Transverse colon (tissue), 4 donors: Measurements from ENCODE around the gene DOCK3. TPM values are rescaled to one million over a fixed set of nuclear protein-coding genes. Genes with fewer than 3 reads are reported as not detected.

Experiments used
- DNase-seq: peaks from one replicate; pipeline ENCODE4 v3.0.0-alpha.2; 2019
- H3K27ac ChIP-seq, 4 donors: fragments of 200-600 bp; sonication (generic); 2 replicates each; pipeline ENCODE4 v1.5.1; 2016 to 2018; ENCODE audit warnings: inconsistent platforms in 4 of 4
- H3K27me3 ChIP-seq: fragments of 200-600 bp; sonication (generic); 2 replicates; pipeline ENCODE4 v1.5.1; 2017; ENCODE audit warnings: inconsistent platforms
- H3K36me3 ChIP-seq, 4 donors: fragments of 200-600 bp; sonication (generic); 2 replicates each; pipeline ENCODE4 v1.5.1; 2017 to 2019; ENCODE audit warnings: inconsistent platforms in 4 of 4
- H3K4me1 ChIP-seq, 4 donors: fragments of 200-600 bp; sonication (generic); 2 replicates each; pipeline ENCODE4 v1.5.1; 2017 to 2020; ENCODE audit warnings: inconsistent platforms in 4 of 4
- H3K4me3 ChIP-seq, 4 donors: fragments of 200-600 bp; sonication (generic); 1 replicate in 1 of 4; 2 replicates in 3 of 4; pipeline versions ENCODE4 v1.5.1 to v1.6.1; 2017 to 2019; ENCODE audit warnings: inconsistent platforms in 4 of 4
- H3K9me3 ChIP-seq, 2 donors: fragments of 200-600 bp; sonication (generic); 2 replicates each; pipeline ENCODE4 v1.5.1; 2017 to 2019; ENCODE audit warnings: inconsistent platforms in 2 of 2
- EP300 ChIP-seq: sonication (generic); formaldehyde crosslinking; IDR thresholded peaks from one replicate; pipeline ENCODE4 v1.6.1; 2017; ENCODE audit warnings: antibody characterized with exemption, low read depth
- POLR2A ChIP-seq: fragments of 450-650 bp; IDR thresholded peaks from one replicate; pipeline ENCODE4 v1.6.1; 2016; ENCODE audit warnings: antibody characterized with exemption, mild to moderate bottlenecking, moderate library complexity
- POLR2AphosphoS5 ChIP-seq, 3 donors: sonication (generic); formaldehyde crosslinking; IDR thresholded peaks; one replicate each; pipeline ENCODE4 v1.6.1; 2016; ENCODE audit warnings: antibody characterized with exemption in 3 of 3
- WGBS, 2 donors: methylation state at CpG; one replicate each; pipeline ENCODE4 v1.1.5; 2018; ENCODE audit warnings: low coverage in 1 of 2; 5-methylcytosine and 5-hydroxymethylcytosine counted together
- in situ Hi-C, 4 donors: fragments of 200-750 bp; cut with MboI; loops; one replicate each; pipeline versions ENCODE4 v1.15.0 to v1.15.1; 2017; ENCODE audit warnings: low sequenced_read_pairs in 3 of 4, low pct_ligation_motif_present in 1 of 4, low pct_unique_long_range_greater_than_20kb in 1 of 4
- intact Hi-C: fragments of 100-400 bp; cut with DNase I; formaldehyde crosslinking; loops from one replicate; pipeline ENCODE4 v1.15.1; 2023; ENCODE audit warnings: low total_unique reads
- total RNA-seq, 4 donors: library from RNA; depleted of rRNA; stranded (reverse); fragments of >200 nt; gene quantifications; one replicate each; pipeline ENCODE4 v1.1.0, GENCODE V29; 2016
- TF ChIP-seq, protein P1 (sequence below), 5 experiments: fragments of 200-600 bp in 3 of 5; fragments of 450-650 bp in 2 of 5; sonication (generic) in 3 of 5; IDR thresholded peaks; 1 replicate in 2 of 5; 2 replicates in 3 of 5; pipeline ENCODE4 v1.5.1; 2016 to 2017; ENCODE audit warnings: antibody characterized with exemption in 5 of 5, inconsistent platforms in 3 of 5, mild to moderate bottlenecking in 2 of 5, moderate library complexity in 1 of 5

DOCK3 gene
- total RNA-seq, 4 donors from 2014 or later = 0.41 to 0.75 (median 0.62) TPM

GRCh38 chr3:51408021-51408420, 733.3 kb downstream of the DOCK3 start:
- 62 to 100% methylated on average over 1 to 2 of the region's 2 CpGs for WGBS, 2 donors
- Histone ChIP-seq H3K27me3 (no peaks in the 10 kb centered on the region), H3K27ac (no peak overlapping the region), H3K4me3 (no peak overlapping the region), H3K4me1 (no peaks in the 10 kb centered on the region), H3K36me3 (peaks cover 0 to 36% (median 8%) of the 10 kb centered on the region in 4 donors), H3K9me3 (no peaks in the 10 kb centered on the region)
- TF ChIP-seq EP300 (no peak), POLR2AphosphoS5 (IDR thresholded peaks at IDR 0.05) (no peak), POLR2A (no peak)
- TF ChIP-seq, protein P1, sequence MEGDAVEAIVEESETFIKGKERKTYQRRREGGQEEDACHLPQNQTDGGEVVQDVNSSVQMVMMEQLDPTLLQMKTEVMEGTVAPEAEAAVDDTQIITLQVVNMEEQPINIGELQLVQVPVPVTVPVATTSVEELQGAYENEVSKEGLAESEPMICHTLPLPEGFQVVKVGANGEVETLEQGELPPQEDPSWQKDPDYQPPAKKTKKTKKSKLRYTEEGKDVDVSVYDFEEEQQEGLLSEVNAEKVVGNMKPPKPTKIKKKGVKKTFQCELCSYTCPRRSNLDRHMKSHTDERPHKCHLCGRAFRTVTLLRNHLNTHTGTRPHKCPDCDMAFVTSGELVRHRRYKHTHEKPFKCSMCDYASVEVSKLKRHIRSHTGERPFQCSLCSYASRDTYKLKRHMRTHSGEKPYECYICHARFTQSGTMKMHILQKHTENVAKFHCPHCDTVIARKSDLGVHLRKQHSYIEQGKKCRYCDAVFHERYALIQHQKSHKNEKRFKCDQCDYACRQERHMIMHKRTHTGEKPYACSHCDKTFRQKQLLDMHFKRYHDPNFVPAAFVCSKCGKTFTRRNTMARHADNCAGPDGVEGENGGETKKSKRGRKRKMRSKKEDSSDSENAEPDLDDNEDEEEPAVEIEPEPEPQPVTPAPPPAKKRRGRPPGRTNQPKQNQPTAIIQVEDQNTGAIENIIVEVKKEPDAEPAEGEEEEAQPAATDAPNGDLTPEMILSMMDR (IDR thresholded peaks at IDR 0.05) = no peak
- in situ Hi-C loops (no loop called here), intact Hi-C loops (no loop called here)
- DNase-seq = no peak

DNA sequence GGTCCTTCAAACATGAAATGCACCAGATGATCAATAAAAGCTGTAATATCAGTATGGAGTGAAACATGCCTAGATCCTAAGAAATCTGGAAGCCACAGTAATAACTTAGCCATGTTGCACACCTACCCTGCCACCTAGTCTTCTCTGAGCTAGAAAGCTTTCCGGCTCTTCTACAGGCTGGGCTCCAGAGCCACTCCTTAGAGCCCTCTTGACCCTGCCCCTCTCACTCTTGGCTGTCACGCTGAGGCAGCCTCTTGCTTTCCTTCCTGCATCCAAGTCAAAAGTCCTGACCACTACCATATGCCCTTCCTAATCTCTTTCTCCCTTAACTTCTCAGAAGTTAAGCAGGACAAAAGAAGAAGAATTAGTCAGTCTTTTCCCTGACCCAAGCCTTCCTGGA, 734.1 kb downstream of the DOCK3 start:
- H3K27me3 ChIP-seq = no peaks in the 10 kb centered on the region
- WGBS, 2 donors = 71 to 78% methylated on average over 1 to 2 of the region's 2 CpGs
- no peak for DNase-seq
- H3K4me3 ChIP-seq = no peak overlapping the region
- H3K9me3 ChIP-seq = no peaks in the 10 kb centered on the region
- intact Hi-C loops (no loop called here), in situ Hi-C loops (no loop called here)
- H3K4me1 ChIP-seq = no peaks in the 10 kb centered on the region
- TF ChIP-seq EP300 (no peak), POLR2A (no peak), POLR2AphosphoS5 (IDR thresholded peaks at IDR 0.05) (no peak)
- TF ChIP-seq, protein P1 (IDR thresholded peaks at IDR 0.05) = no peak
- H3K27ac ChIP-seq = no peak overlapping the region
- H3K36me3 ChIP-seq = peaks cover 0 to 43% (median 6%) of the 10 kb centered on the region in 4 donors

DNA sequence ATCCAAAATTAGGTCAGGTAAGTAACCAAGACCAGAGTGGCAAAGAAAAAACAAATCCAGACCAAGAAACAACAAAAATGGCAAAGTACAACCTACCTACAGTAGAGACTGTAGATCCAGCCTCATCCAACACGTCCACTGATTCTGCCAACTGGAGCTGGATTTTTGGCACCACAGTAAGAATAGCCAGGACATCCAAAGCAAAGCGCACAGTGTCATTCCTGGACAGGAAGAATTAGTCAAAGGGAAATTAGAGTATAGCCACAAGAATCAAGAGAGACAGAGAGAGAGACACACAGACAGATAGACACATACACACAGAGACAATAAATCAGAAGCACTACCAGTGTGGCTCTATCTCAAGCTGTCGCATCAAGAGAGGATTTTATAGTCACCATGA, 747.5 kb downstream of the DOCK3 start:
- no peaks in the 10 kb centered on the region for H3K4me1 ChIP-seq

DNA sequence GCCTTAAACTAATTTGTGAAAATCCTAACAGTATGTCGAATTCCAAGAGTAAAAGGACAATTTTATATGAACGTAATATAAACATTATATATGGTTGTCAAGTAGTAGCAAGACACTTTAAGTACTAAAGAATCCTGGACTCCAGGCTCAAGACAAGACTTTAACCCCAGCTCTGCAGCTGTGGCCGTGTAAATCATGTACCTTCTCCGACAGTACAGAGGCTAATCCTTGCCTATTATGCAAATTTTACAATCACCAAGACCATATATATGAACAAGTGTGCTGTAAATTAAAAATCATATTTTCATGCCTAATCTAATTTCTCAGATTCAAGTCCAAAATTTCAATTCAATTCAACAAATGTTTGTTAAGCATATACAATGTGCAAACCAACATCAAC, 752.2 kb downstream of the DOCK3 start:
- intact Hi-C loops = no loop called here
- H3K9me3 ChIP-seq = no peaks in the 10 kb centered on the region
- H3K36me3 ChIP-seq = peaks cover 0 to 31% (median 12%) of the 10 kb centered on the region in 4 donors
- no peaks in the 10 kb centered on the region for H3K27me3 ChIP-seq
- no peak for DNase-seq
- TF ChIP-seq POLR2A (no peak), POLR2AphosphoS5 (IDR thresholded peaks at IDR 0.05) (no peak), EP300 (no peak)
- TF ChIP-seq, protein P1 (IDR thresholded peaks at IDR 0.05) = no peak
- H3K4me1 ChIP-seq = no peaks in the 10 kb centered on the region
- no peak overlapping the region for H3K4me3 ChIP-seq
- 63 to 72% methylated on average over 4 of the region's 4 CpGs for WGBS, 2 donors
- in situ Hi-C loops = no loop called here
- no peak overlapping the region for H3K27ac ChIP-seq

More for the DNA sequence above, 747.5 kb downstream of the DOCK3 start:
- Histone ChIP-seq H3K27ac (no peak overlapping the region), H3K4me3 (no peak overlapping the region), H3K27me3 (no peaks in the 10 kb centered on the region), H3K36me3 (peaks cover 0 to 50% (median 14%) of the 10 kb centered on the region in 4 donors), H3K9me3 (no peaks in the 10 kb centered on the region)
- no peak for DNase-seq
- in situ Hi-C loops (no loop called here), intact Hi-C loops (no loop called here)
- 91 to 95% methylated on average over 3 of the region's 3 CpGs for WGBS, 2 donors
- TF ChIP-seq POLR2AphosphoS5 (IDR thresholded peaks at IDR 0.05) (no peak), EP300 (no peak), POLR2A (no peak)
- TF ChIP-seq, protein P1 (IDR thresholded peaks at IDR 0.05) = no peak
